C4-2B (cell line): ENCODE data around the gene IGDCC3.

Source experiments
- H3K27ac ChIP-seq: fragments of 450-650 bp; 2 replicates; pipeline ENCODE4 v1.5.1; 2017
- CTCF ChIP-seq: fragments of 450-650 bp; conservative IDR thresholded peaks from 2 replicates; pipeline ENCODE4 v1.5.1; 2017; ENCODE audit warnings: mild to moderate bottlenecking
- ZFX ChIP-seq: fragments of 450-650 bp; IDR thresholded peaks from 2 replicates; pipeline ENCODE4 v1.6.1; 2017

Gene IGDCC3

GRCh38 chr15:65333856-65334255 lies 43.9 kb downstream of the IGDCC3 start:
- no peak overlapping the region for H3K27ac ChIP-seq
- TF ChIP-seq ZFX: no peak
- TF ChIP-seq CTCF: no peak

DNA sequence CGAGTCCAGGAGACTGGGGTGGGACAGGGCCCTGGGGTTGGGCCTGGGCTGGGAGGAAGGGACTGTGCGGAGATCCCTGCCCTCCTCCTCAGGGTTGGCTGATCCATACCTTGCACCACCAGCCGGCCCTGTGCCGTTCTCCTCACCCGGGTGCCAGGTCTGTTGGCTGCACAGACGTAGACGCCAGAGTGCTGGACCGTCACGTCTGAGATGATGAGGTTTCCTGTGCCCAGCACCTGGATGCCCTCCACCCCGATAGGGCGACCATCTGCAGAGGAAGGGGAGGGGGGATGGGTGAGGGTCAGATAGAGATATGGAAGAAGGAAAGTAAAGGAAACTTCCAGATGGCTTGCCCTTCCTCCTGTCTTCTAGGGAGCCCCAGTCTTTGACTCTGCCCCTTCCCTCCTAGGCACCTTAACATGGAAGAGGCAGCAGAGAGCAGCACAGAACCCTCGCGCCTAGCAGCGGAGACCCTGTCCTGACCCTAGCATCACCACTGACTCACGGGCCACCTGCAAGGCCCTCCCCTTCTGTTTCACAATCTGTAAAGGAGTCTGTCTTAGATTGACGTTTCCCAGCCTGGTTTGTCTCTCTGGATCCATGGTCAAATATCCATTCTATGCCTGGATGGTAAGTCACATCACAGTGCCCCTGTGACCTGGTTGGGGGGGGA lies 44.5 kb downstream of the IGDCC3 start:
- no peak overlapping the region for H3K27ac ChIP-seq
- no peak for TF ChIP-seq CTCF
- no peak for TF ChIP-seq ZFX

- no peak overlapping the region for H3K27ac ChIP-seq
- TF ChIP-seq ZFX: no peak
- TF ChIP-seq CTCF: no peak
Measured at GRCh38 chr15:65332391-65333147, 45.2 kb downstream of the IGDCC3 start.

- H3K27ac ChIP-seq: no peak overlapping the region
- no peak for TF ChIP-seq CTCF
- TF ChIP-seq ZFX: no peak
Measured at GRCh38 chr15:65331811-65332210, 46.0 kb downstream of the IGDCC3 start.

GRCh38 chr15:65330934-65331645 lies 46.7 kb downstream of the IGDCC3 start:
- no peak overlapping the region for H3K27ac ChIP-seq
- TF ChIP-seq CTCF (no peak), ZFX (no peak)

DNA sequence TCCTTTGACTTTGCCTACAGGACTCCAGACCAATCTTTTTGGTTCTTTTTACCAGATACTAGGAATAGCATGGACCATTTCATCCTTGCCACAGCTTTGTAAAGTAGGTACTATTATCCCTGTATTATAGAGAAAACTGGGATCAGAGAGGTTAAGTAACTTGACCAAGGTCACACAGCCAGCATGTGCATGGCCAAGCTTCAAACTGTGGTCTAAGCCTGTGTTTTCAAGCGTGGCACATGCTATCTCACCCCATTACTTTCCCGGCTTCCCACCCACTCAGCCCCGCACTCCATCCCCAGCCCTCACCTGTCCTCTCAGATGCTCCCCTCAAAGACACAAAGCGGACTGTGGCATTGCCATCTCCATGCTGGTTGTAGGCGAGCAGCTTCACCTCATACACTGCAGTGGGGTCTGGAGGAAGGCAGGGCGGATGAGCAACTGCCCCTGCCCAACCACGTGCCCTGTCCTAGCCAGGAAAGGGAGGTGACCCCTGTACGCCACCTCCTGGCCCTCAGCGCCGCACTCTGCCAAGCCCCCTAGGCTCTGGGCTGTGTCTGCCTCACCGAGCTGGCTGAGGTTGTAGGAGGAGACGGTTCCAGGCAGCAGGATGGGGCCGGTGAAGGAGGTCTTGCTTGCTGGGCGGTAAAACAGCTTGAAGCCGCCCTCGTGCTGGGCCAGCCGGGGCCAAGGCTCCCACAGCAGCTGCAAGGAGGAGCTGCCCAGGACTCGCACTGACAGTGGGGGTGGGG lies 47.6 kb downstream of the IGDCC3 start:
- no peak overlapping the region for H3K27ac ChIP-seq
- TF ChIP-seq ZFX: no peak
- no peak for TF ChIP-seq CTCF
